COR-L47 (cell line): ENCODE measurements around the gene KCNE1.
"Not testable (repeated sequence)": the region's sequence is repeated elsewhere in the genome, so short reads cannot be mapped to it uniquely, and the experiment has no call there.

Experiments used
- DNase-seq: peaks from one replicate; lab custom pipeline; 2025; lab: John Stamatoyannopoulos, UW

KCNE1 gene

GRCh38 chr21:34407294-34407693 lies 104.7 kb downstream of the KCNE1 start:
- not testable (repeated sequence) for DNase-seq

GRCh38 chr21:34406676-34407075 lies 105.3 kb downstream of the KCNE1 start:
- not testable (repeated sequence) for DNase-seq

GRCh38 chr21:34406102-34406501 lies 105.9 kb downstream of the KCNE1 start:
- DNase-seq = not testable (repeated sequence)

GRCh38 chr21:34405686-34406085 lies 106.3 kb downstream of the KCNE1 start:
- not testable (repeated sequence) for DNase-seq

GRCh38 chr21:34404742-34405141 lies 107.3 kb downstream of the KCNE1 start:
- not testable (repeated sequence) for DNase-seq

GRCh38 chr21:34400522-34400921 lies 111.5 kb downstream of the KCNE1 start:
- DNase-seq = not testable (repeated sequence)
